Mucosa of rectum (tissue), 2 donors: Measurements from ENCODE around the gene APOBEC2.
A peak's percentile ranks its signal among the peaks of the same experiment; 100 is the strongest.

ENCODE experiments used
- H3K27ac ChIP-seq, 2 donors: one replicate each; pipeline ENCODE4 v1.7.0; 2013; ENCODE audit warnings: inconsistent platforms in 2 of 2, low read depth in 2 of 2, low read length in 2 of 2
- H3K27me3 ChIP-seq, 2 donors: one replicate each; pipeline ENCODE4 v1.7.0; 2013; ENCODE audit warnings: low read length in 2 of 2; ENCODE audit not compliant: control insufficient read depth in 2 of 2, insufficient read depth in 2 of 2
- H3K36me3 ChIP-seq, 2 donors: one replicate each; pipeline ENCODE4 v1.7.0; 2013; ENCODE audit warnings: low read length in 2 of 2; ENCODE audit not compliant: control insufficient read depth in 2 of 2, insufficient read depth in 2 of 2
- H3K4me1 ChIP-seq, 2 donors: one replicate each; pipeline ENCODE4 v1.7.0; 2013; ENCODE audit warnings: low read length in 2 of 2, mild to moderate bottlenecking in 1 of 2; ENCODE audit not compliant: control insufficient read depth in 2 of 2, insufficient read depth in 2 of 2
- H3K4me3 ChIP-seq, 2 donors: one replicate each; pipeline ENCODE4 v1.7.0; 2013; ENCODE audit warnings: low read length in 2 of 2
- H3K9ac ChIP-seq, 2 donors: one replicate each; pipeline ENCODE4 v1.7.0; 2013; ENCODE audit warnings: low read length in 2 of 2, low read depth in 1 of 2, mild to moderate bottlenecking in 1 of 2
- H3K9me3 ChIP-seq, 2 donors: one replicate each; pipeline ENCODE4 v1.7.0; 2013; ENCODE audit warnings: low read length in 2 of 2; ENCODE audit not compliant: control insufficient read depth in 2 of 2
- donor health status: healthy.
- donor health status: Normal muscosa, but diverticular disease.

Gene APOBEC2

DNA sequence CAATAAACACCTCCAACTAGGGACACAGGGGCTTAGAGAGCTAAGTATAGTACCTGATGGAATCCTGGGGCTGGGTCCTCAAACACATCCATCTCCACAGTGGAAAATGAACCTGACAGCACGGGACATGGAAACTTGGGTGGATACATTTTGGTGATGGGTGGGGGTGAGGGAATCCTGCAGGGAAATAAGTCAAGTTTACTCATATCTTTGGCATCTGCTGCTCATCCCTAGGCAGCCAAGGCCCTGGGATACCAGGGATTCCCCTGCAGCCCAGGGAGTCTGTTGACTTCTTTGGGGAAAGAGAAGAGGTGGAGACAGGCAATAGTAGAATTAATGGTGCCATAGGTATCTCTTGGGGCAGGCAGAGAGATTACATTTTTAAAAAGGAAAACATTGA is 6.6 kb downstream of the APOBEC2 start:
- Histone ChIP-seq H3K27ac (no peak overlapping the region), H3K27me3 (no peaks in the 10 kb centered on the region), H3K9ac (no peak overlapping the region), H3K9me3 (no peaks in the 10 kb centered on the region), H3K36me3 (peaks cover 5 to 8% of the 10 kb centered on the region in 2 donors), H3K4me3 (no peak overlapping the region), H3K4me1 (peaks cover 0 to 7% of the 10 kb centered on the region in 2 donors)

GRCh38 chr6:41061196-41061726 is 8.3 kb downstream of the APOBEC2 start:
- no peak overlapping the region for H3K4me3 ChIP-seq
- no peak overlapping the region for H3K27ac ChIP-seq
- peaks cover 5 to 8% of the 10 kb centered on the region in 2 donors for H3K36me3 ChIP-seq
- H3K9ac ChIP-seq = no peak overlapping the region
- no peaks in the 10 kb centered on the region for H3K9me3 ChIP-seq
- H3K27me3 ChIP-seq = no peaks in the 10 kb centered on the region
- H3K4me1 ChIP-seq = peaks cover 11 to 18% of the 10 kb centered on the region in 2 donors

DNA sequence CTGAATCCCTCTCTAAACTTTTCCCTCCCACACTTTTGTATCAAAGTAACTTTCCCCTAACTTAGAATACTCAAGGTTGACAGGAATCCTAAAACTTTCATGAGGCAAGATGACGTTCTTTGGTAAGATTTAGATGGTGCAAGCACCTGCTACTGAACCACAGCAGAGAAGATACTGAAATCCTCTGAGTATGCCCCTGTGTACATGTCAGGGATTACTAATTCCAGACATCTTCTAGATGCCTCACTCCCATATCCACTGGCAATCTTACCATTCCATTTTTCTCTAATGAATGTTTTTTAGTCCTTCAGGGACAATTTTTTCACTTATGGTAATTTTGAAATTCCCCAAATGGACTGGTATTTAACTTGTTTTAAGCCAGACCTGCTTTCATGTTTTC is 9.1 kb downstream of the APOBEC2 start:
- H3K27ac ChIP-seq = no peak overlapping the region
- H3K36me3 ChIP-seq = peaks cover 6 to 8% of the 10 kb centered on the region in 2 donors
- H3K9me3 ChIP-seq = no peaks in the 10 kb centered on the region
- H3K4me3 ChIP-seq = no peak overlapping the region
- H3K4me1 ChIP-seq = peaks cover 11 to 19% of the 10 kb centered on the region in 2 donors
- H3K9ac ChIP-seq = no peak overlapping the region
- H3K27me3 ChIP-seq = no peaks in the 10 kb centered on the region

GRCh38 chr6:41063884-41064285 is 10.9 kb downstream of the APOBEC2 start:
- H3K27me3 ChIP-seq = no peaks in the 10 kb centered on the region
- H3K9me3 ChIP-seq = no peaks in the 10 kb centered on the region
- no peak overlapping the region for H3K4me3 ChIP-seq
- peak overlapping the region; percentile 56 to 68 for H3K27ac ChIP-seq
- peaks cover 11 to 21% of the 10 kb centered on the region in 2 donors for H3K4me1 ChIP-seq
- H3K9ac ChIP-seq = no peak overlapping the region
- peaks cover 14 to 22% of the 10 kb centered on the region in 2 donors for H3K36me3 ChIP-seq

DNA sequence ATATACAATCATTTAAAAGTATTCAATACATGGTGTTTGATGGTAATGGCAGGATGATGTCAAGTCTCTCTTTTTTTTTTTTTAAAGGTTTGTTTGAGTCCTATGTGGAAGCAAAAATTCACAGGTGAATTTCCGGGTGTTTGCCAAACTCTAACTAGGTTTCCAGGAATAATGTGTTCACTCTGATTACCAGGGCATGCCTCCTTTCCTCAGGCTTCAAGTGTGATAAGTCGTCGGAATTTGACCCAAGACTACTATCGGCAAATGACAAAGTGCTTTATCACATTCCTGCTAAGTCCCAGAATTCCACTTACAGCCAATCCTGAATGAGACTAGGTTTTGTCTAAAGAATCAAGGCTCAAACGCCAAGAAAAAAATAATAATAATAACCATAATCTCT is 11.8 kb downstream of the APOBEC2 start:
- Histone ChIP-seq H3K36me3 (peaks cover 14 to 28% of the 10 kb centered on the region in 2 donors), H3K9me3 (no peaks in the 10 kb centered on the region), H3K27ac (peak overlapping the region; percentile 56 to 68), H3K27me3 (no peaks in the 10 kb centered on the region), H3K9ac (no peak overlapping the region), H3K4me1 (peaks cover 11 to 21% of the 10 kb centered on the region in 2 donors), H3K4me3 (no peak overlapping the region)

DNA sequence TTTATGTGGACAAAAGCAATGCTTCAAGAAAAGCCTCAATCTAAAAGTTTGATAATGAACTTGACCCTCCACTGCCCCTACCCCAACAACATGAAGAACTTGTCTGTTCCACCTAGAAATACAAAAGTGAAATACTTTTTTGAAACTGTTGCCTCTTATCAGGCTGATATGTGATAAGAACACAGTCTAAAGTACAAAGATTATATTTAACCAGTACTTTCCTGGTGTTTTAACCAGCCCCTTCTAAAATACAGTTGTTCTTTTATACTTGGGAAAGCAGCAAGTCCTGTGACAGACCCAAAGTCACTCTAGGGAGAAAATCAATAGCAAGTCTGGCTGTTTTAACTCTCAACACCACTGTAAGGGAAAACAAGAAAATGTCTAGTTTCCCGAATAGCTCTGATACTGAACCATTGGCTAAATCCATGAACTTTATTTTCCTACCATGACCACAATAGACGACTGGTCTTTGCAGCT is 12.6 kb downstream of the APOBEC2 start:
- peaks cover 11 to 22% of the 10 kb centered on the region in 2 donors for H3K4me1 ChIP-seq
- H3K36me3 ChIP-seq = peaks cover 14 to 28% of the 10 kb centered on the region in 2 donors
- peak overlapping the region; percentile 56 to 68 for H3K27ac ChIP-seq
- no peaks in the 10 kb centered on the region for H3K27me3 ChIP-seq
- H3K9me3 ChIP-seq = no peaks in the 10 kb centered on the region
- H3K9ac ChIP-seq = no peak overlapping the region
- H3K4me3 ChIP-seq = no peak overlapping the region

GRCh38 chr6:41066867-41067304 is 13.9 kb downstream of the APOBEC2 start:
- Histone ChIP-seq H3K9me3 (no peaks in the 10 kb centered on the region), H3K27ac (no peak overlapping the region), H3K4me3 (no peak overlapping the region), H3K4me1 (peaks cover 15 to 29% of the 10 kb centered on the region in 2 donors), H3K36me3 (peaks cover 10 to 21% of the 10 kb centered on the region in 2 donors), H3K9ac (no peak overlapping the region), H3K27me3 (no peaks in the 10 kb centered on the region)

GRCh38 chr6:41071501-41071922 is 18.5 kb downstream of the APOBEC2 start:
- no peaks in the 10 kb centered on the region for H3K9me3 ChIP-seq
- peak overlapping the region; percentile 78 to 96 for H3K4me3 ChIP-seq
- H3K27ac ChIP-seq = peak overlapping the region; percentile 99 to 100
- H3K27me3 ChIP-seq = no peaks in the 10 kb centered on the region
- H3K9ac ChIP-seq = peak overlapping the region; percentile 98 to 100
- H3K4me1 ChIP-seq = peaks cover 20 to 22% of the 10 kb centered on the region in 2 donors
- peaks cover 10 to 20% of the 10 kb centered on the region in 2 donors for H3K36me3 ChIP-seq

DNA sequence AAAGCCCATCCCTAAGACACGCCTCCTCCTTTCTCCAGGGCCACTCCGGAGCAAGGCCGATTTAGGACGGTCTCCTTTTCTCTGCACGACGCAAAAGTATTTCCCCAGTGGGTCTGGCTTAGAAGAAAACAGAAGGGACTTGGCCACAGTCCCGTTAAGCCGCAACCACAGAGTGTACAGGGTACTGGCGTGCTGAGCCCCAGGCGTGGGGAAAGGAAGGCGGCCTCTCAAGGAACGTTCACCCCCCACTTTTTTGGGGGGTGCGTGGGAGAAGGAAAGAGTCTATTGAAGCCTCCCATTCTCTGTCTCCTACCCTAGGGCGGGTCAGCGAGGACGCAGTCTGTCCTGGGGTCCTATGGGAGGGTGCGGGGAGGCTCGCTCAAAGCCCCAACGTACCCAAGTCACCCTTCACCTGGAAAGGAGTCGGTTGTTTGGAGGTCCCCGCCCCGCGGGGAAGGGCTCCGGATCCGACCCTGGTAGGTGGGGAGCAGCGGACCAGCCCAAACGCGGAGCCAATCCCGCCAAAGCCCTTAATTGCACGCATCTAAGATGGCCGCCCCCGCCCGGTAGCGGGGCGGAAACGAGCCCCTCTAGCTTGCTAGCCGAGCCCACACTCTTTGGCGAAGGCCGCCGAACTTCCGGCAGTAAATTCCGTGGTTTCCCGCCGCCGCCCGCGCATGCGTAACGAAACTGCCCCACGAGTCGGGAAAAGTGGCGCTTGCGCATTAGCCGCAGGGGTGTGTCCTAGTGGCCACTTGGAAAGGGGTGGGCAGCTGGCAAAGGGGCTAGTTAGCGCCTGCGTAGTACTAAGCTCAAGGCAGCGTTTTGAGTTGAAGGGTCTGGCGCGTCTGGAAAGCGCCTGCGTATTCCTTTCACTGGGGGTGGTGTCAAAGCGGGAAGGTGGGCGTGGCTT is 19.2 kb downstream of the APOBEC2 start, which contains the start of gene OARD1:
TSS of gene OARD1 (minus strand) at position 434 of the 913 bp plus-strand sequence. CDS start 722 bp downstream, outside the sequence.
- Histone ChIP-seq H3K4me3 (peak within 1 kb of the TSS; percentile 95 to 96), H3K27me3 (no peaks in the 10 kb centered on the region), H3K9me3 (no peaks in the 10 kb centered on the region), H3K9ac (peak within 1 kb of the TSS; percentile 98 to 100), H3K36me3 (peaks cover 7 to 19% of the 10 kb centered on the region in 2 donors), H3K27ac (peak within 1 kb of the TSS; percentile 99 to 100), H3K4me1 (peaks cover 20 to 22% of the 10 kb centered on the region in 2 donors)

- Histone ChIP-seq H3K9ac (peak within 1 kb of the TSS; percentile 98 to 100), H3K9me3 (no peaks in the 10 kb centered on the region), H3K4me3 (peak within 1 kb of the TSS; percentile 95 to 96), H3K36me3 (peaks cover 4 to 15% of the 10 kb centered on the region in 2 donors), H3K4me1 (peaks cover 20 to 27% of the 10 kb centered on the region in 2 donors), H3K27me3 (no peaks in the 10 kb centered on the region), H3K27ac (peak within 1 kb of the TSS; percentile 99 to 100)
Observed at GRCh38 chr6:41072836-41073202, 19.8 kb downstream of the APOBEC2 start, which contains the start of gene NFYA. Gene NFYA, plus strand, starts transcription at chr6:41072974. Its CDS starts 6,116 bp downstream, at chr6:41079090.
